Fibroblast of lung (primary cell): ENCODE data around the gene SETBP1. TPM values are rescaled to one million over a fixed set of nuclear protein-coding genes. Genes with fewer than 3 reads are reported as not detected.

ENCODE experiments used
- DNase-seq, 2 donors: peaks; one replicate each; pipeline versions ENCODE4 v3.0.0 to v3.0.0-alpha.2; 2010; ENCODE audit warnings: low read depth in 2 of 2
- H2AFZ ChIP-seq: 2 replicates; pipeline ENCODE4 v1.5.1; 2012; ENCODE audit warnings: low read length, control low read depth, inconsistent platforms
- H3K27ac ChIP-seq: 2 replicates; pipeline ENCODE4 v1.5.1; 2011; ENCODE audit warnings: low read length, control low read depth; ENCODE audit not compliant: insufficient read depth
- H3K27me3 ChIP-seq: 2 replicates; pipeline ENCODE4 v1.5.1; 2011; ENCODE audit warnings: mild to moderate bottlenecking, low read length; ENCODE audit not compliant: control insufficient read depth, insufficient read depth
- H3K36me3 ChIP-seq: 2 replicates; pipeline ENCODE4 v1.5.1; 2011; ENCODE audit warnings: low read length; ENCODE audit not compliant: control insufficient read depth, insufficient read depth
- H3K4me1 ChIP-seq: 2 replicates; pipeline ENCODE4 v1.5.1; 2011; ENCODE audit warnings: low read length; ENCODE audit not compliant: control insufficient read depth, insufficient read depth; ENCODE audit errors: extremely low read depth
- H3K4me2 ChIP-seq: 2 replicates; pipeline ENCODE4 v1.5.1; 2011; ENCODE audit warnings: low read length, control low read depth; ENCODE audit not compliant: insufficient read depth; ENCODE audit errors: extremely low read depth
- H3K4me3 ChIP-seq, 4 experiments: fragments of 200-600 bp in 1 of 4; sonication (generic) in 1 of 4; replicated peaks in 1 of 4; 2 replicates each; pipeline ENCODE4 v1.5.1; 2011 to 2016; ENCODE audit warnings: low read length in 4 of 4, low read depth in 3 of 4, mild to moderate bottlenecking in 3 of 4, control low read depth in 2 of 4, inconsistent platforms in 1 of 4, mixed read lengths in 1 of 4; ENCODE audit not compliant: insufficient read depth in 1 of 4; ENCODE audit errors: control extremely low read depth in 1 of 4
- H3K79me2 ChIP-seq: 2 replicates; pipeline ENCODE4 v1.5.1; 2012; ENCODE audit warnings: mild to moderate bottlenecking, low read length, inconsistent platforms; ENCODE audit not compliant: control insufficient read depth, insufficient read depth
- H3K9ac ChIP-seq: 2 replicates; pipeline ENCODE4 v1.5.1; 2011; ENCODE audit warnings: mild to moderate bottlenecking, low read length, control low read depth; ENCODE audit not compliant: insufficient read depth
- H3K9me3 ChIP-seq: 2 replicates; pipeline ENCODE4 v1.5.1; 2012; ENCODE audit warnings: low read depth, low read length; ENCODE audit not compliant: control insufficient read depth, insufficient read depth
- H4K20me1 ChIP-seq: 2 replicates; pipeline ENCODE4 v1.5.1; 2011; ENCODE audit warnings: low read length; ENCODE audit not compliant: control insufficient read depth, insufficient read depth; ENCODE audit errors: extremely low read depth
- EZH2 ChIP-seq: IDR thresholded peaks from 2 replicates; pipeline ENCODE4 v1.5.1; 2012; ENCODE audit warnings: low read length, control low read depth, mild to moderate bottlenecking; ENCODE audit errors: missing control alignments
- polyA plus RNA-seq, 2 donors: library from polyadenylated mRNA; depleted of rRNA in 1 of 2; stranded (reverse) in 1 of 2; unstranded in 1 of 2; fragments of >200 nt; gene quantifications; 2 replicates each; pipeline ENCODE4 v1.2.1, GENCODE V29; 2011 to 2012; ENCODE audit warnings: missing spikeins in 1 of 2
- total RNA-seq: library from RNA; depleted of rRNA; stranded (reverse); fragments of >200 nt; gene quantifications from 2 replicates; pipeline ENCODE4 v1.2.1, GENCODE V29; 2014
- TF ChIP-seq, protein P1 (sequence below), 2 donors: IDR thresholded peaks in 1 of 2; conservative IDR thresholded peaks in 1 of 2; 1 replicate in 1 of 2; 2 replicates in 1 of 2; pipeline ENCODE4 v1.5.1; 2011 to 2012; ENCODE audit warnings: low read length in 2 of 2, control low read depth in 1 of 2, inconsistent platforms in 1 of 2, low read depth in 1 of 2, mild to moderate bottlenecking in 1 of 2

The SETBP1 gene
- total and polyA plus RNA-seq, 2 donors (not counting 1 experiment from before 2014, with no cell fraction given) = 4.5 to 5.4 TPM

- no peak overlapping the region for H3K4me2 ChIP-seq
- no peaks in the 10 kb centered on the region for H4K20me1 ChIP-seq
- TF ChIP-seq, protein P1, sequence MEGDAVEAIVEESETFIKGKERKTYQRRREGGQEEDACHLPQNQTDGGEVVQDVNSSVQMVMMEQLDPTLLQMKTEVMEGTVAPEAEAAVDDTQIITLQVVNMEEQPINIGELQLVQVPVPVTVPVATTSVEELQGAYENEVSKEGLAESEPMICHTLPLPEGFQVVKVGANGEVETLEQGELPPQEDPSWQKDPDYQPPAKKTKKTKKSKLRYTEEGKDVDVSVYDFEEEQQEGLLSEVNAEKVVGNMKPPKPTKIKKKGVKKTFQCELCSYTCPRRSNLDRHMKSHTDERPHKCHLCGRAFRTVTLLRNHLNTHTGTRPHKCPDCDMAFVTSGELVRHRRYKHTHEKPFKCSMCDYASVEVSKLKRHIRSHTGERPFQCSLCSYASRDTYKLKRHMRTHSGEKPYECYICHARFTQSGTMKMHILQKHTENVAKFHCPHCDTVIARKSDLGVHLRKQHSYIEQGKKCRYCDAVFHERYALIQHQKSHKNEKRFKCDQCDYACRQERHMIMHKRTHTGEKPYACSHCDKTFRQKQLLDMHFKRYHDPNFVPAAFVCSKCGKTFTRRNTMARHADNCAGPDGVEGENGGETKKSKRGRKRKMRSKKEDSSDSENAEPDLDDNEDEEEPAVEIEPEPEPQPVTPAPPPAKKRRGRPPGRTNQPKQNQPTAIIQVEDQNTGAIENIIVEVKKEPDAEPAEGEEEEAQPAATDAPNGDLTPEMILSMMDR (conservative IDR thresholded peaks at IDR 0.05 in 1 of 2, IDR thresholded peaks at IDR 0.05 in 1 of 2; ENCODE audit: low read depth in 1 of 2, low read length in 2 of 2) = no peak
- no peak for TF ChIP-seq EZH2
- H2AFZ ChIP-seq = no peak overlapping the region
- no peaks in the 10 kb centered on the region for H3K4me1 ChIP-seq
- H3K27me3 ChIP-seq = no peaks in the 10 kb centered on the region
- H3K27ac ChIP-seq = no peak overlapping the region
- H3K36me3 ChIP-seq = no peaks in the 10 kb centered on the region
- no peaks in the 10 kb centered on the region for H3K9me3 ChIP-seq
- no peak for DNase-seq
- no peak overlapping the region for H3K4me3 ChIP-seq
- no peaks in the 10 kb centered on the region for H3K79me2 ChIP-seq
- no peak overlapping the region for H3K9ac ChIP-seq
Measured at GRCh38 chr18:44655435-44655834, 25.3 kb upstream of the SETBP1 start.

- H3K9me3 ChIP-seq = no peaks in the 10 kb centered on the region
- H3K79me2 ChIP-seq = no peaks in the 10 kb centered on the region
- no peaks in the 10 kb centered on the region for H3K36me3 ChIP-seq
- no peak overlapping the region for H3K9ac ChIP-seq
- H2AFZ ChIP-seq = no peak overlapping the region
- no peak overlapping the region for H3K4me3 ChIP-seq
- no peaks in the 10 kb centered on the region for H3K27me3 ChIP-seq
- no peaks in the 10 kb centered on the region for H4K20me1 ChIP-seq
- no peaks in the 10 kb centered on the region for H3K4me1 ChIP-seq
- DNase-seq = no peak
- TF ChIP-seq, protein P1 (conservative IDR thresholded peaks at IDR 0.05 in 1 of 2, IDR thresholded peaks at IDR 0.05 in 1 of 2; ENCODE audit: low read depth in 1 of 2, low read length in 2 of 2) = no peak
- no peak for TF ChIP-seq EZH2
- no peak overlapping the region for H3K27ac ChIP-seq
- H3K4me2 ChIP-seq = no peak overlapping the region
Measured at GRCh38 chr18:44659771-44660170, 20.9 kb upstream of the SETBP1 start.

GRCh38 chr18:44668270-44668975, 12.3 kb upstream of the SETBP1 start:
- no peaks in the 10 kb centered on the region for H4K20me1 ChIP-seq
- no peak overlapping the region for H3K4me3 ChIP-seq
- no peaks in the 10 kb centered on the region for H3K27me3 ChIP-seq
- no peak overlapping the region for H2AFZ ChIP-seq
- H3K79me2 ChIP-seq = no peaks in the 10 kb centered on the region
- DNase-seq = no peak
- no peak overlapping the region for H3K9ac ChIP-seq
- no peaks in the 10 kb centered on the region for H3K9me3 ChIP-seq
- H3K27ac ChIP-seq = no peak overlapping the region
- TF ChIP-seq, protein P1 (conservative IDR thresholded peaks at IDR 0.05 in 1 of 2, IDR thresholded peaks at IDR 0.05 in 1 of 2; ENCODE audit: low read depth in 1 of 2, low read length in 2 of 2) = no peak
- TF ChIP-seq EZH2 = no peak
- no peak overlapping the region for H3K4me2 ChIP-seq
- H3K36me3 ChIP-seq = no peaks in the 10 kb centered on the region
- H3K4me1 ChIP-seq = no peaks in the 10 kb centered on the region
